Lower lobe of right lung (tissue), 2 donors: ENCODE results near the gene BAHD1. TPM values are rescaled to one million over a fixed set of nuclear protein-coding genes. Genes with fewer than 3 reads are reported as not detected.

Source experiments
- ATAC-seq, 2 donors: fragments of 200-7000 bp; cut with Tn5 transposase; one replicate each; pipeline ENCODE4 v1.9.1; 2020 to 2022; ENCODE audit warnings: mild to moderate bottlenecking in 2 of 2, moderate library complexity in 2 of 2
- DNase-seq: peaks from one replicate; pipeline ENCODE4 v3.0.0-alpha.2; 2020
- H3K27ac ChIP-seq: fragments of 200-600 bp; one replicate; pipeline ENCODE4 v1.8.0; 2022
- H3K27me3 ChIP-seq: fragments of 200-600 bp; one replicate; pipeline ENCODE4 v1.8.0; 2022; ENCODE audit warnings: low read depth
- H3K36me3 ChIP-seq: fragments of 200-600 bp; one replicate; pipeline ENCODE4 v1.8.0; 2022; ENCODE audit warnings: mild to moderate bottlenecking
- H3K4me1 ChIP-seq: fragments of 200-600 bp; one replicate; pipeline ENCODE4 v1.8.0; 2022
- H3K4me3 ChIP-seq: fragments of 200-600 bp; one replicate; pipeline ENCODE4 v1.8.0; 2022; ENCODE audit warnings: mild to moderate bottlenecking
- H3K9me3 ChIP-seq: fragments of 200-600 bp; one replicate; pipeline ENCODE4 v1.8.0; 2022
- CTCF ChIP-seq: fragments of 200-600 bp; IDR thresholded peaks from one replicate; pipeline ENCODE4 v1.8.0; 2022; ENCODE audit warnings: antibody characterized with exemption, mild to moderate bottlenecking
- intact Hi-C: fragments of 100-400 bp; cut with DNase I; formaldehyde crosslinking; loops from one replicate; pipeline ENCODE4 v1.11.0; 2022
- total RNA-seq: library from RNA; stranded (reverse); fragmentation: NEBNext Ultra II Directional; extraction: Animal tissue kit (Norgen Biotek cat#: 25700); gene quantifications from one replicate; pipeline ENCODE4 v1.2.1, GENCODE V29; 2021
- donor health status: DM: no; HTN: yes; CAD: no; lungs with severe emphysema.

BAHD1 gene
- total RNA-seq, 1 donor from 2014 or later = 23.9 TPM

DNA sequence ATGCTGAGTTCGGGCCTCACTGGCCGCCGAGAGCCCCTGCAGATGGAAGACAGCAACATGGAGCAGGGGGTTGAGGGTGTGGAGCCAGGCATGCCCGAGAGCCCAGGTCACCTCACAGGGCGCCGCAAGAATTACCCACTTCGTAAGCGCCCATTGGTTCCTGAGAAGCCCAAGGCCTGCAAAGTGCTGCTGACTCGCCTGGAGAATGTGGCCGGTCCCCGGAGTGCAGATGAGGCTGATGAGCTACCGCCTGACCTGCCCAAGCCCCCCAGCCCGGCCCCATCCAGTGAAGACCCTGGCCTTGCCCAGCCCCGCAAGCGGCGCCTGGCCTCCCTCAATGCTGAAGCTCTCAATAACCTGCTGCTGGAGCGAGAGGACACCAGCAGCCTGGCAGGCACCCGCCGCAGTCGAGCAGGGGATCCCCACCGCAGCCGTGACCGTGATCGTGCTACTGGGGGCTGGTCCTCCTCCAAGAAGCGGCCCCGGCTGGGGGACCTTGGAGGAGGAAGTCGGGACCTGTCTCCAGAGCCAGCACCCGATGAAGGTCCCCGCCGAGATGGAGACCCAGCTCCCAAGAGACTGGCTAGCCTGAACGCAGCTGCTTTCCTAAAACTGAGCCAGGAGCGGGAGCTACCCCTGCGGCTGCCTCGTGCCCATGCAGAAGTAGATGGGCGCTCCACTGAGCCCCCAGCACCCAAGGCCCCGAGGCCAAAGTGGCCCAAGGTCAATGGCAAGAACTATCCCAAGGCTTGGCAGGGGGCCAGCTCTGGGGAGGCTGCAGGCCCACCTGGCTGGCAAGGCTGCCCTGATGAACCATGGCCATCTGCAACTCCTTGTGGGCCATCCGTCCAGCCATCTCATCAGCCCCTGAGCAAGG lies 18.0 kb downstream of the BAHD1 start:
- H3K27me3 ChIP-seq = no peaks in the 10 kb centered on the region
- H3K4me1 ChIP-seq = peaks cover 31% of the 10 kb centered on the region
- DNase-seq (no peak), ATAC-seq (no peak)
- H3K36me3 ChIP-seq = peaks cover 54% of the 10 kb centered on the region
- no peak overlapping the region for H3K4me3 ChIP-seq
- H3K9me3 ChIP-seq = no peaks in the 10 kb centered on the region
- H3K27ac ChIP-seq = no peak overlapping the region
- no peak for TF ChIP-seq CTCF
- intact Hi-C loops = no loop called here

DNA sequence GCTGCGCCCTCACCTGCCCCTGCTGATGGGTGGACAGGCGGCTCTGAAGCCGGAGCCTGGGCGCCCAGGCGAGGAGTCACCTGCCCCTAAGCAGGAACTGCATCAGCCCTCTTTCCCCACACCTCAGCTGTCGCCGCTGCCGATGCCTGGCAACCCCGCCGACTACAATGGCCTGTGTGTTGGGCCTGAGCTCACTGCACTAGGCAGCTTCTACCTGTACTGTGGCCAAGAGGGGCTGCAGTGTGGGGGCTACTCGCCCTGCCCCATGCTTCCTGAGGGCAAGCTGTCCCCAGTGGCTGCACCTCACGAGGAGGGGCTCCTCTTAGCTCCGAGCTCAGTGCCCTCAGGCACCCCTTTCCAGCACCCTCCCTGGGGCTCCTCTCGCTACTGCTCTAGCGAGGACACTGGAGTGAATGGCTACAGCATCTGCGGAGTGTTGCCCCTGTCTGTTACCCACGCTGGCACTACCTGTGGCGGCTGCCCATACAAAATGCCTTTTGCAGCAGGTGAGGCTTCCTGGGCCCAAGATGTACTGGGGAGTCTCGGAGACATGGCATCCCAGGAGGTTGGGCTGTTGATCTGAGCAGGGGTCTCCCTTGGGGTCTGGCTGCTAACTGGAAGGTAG lies 18.8 kb downstream of the BAHD1 start:
- no peak for TF ChIP-seq CTCF
- Histone ChIP-seq H3K4me1 (peaks cover 23% of the 10 kb centered on the region), H3K27ac (no peak overlapping the region), H3K27me3 (no peaks in the 10 kb centered on the region), H3K4me3 (no peak overlapping the region), H3K36me3 (peaks cover 61% of the 10 kb centered on the region), H3K9me3 (no peaks in the 10 kb centered on the region)
- ATAC-seq = no peak
- DNase-seq = no peak
- intact Hi-C loops = no loop called here

- DNase-seq = no peak
- Histone ChIP-seq H3K27me3 (no peaks in the 10 kb centered on the region), H3K9me3 (no peaks in the 10 kb centered on the region), H3K27ac (no peak overlapping the region), H3K4me3 (no peak overlapping the region), H3K4me1 (peaks cover 14% of the 10 kb centered on the region), H3K36me3 (peaks cover 70% of the 10 kb centered on the region)
- no peak for ATAC-seq
- intact Hi-C loops = no loop called here
- no peak for TF ChIP-seq CTCF
Measured at GRCh38 chr15:40460404-40460803, 19.7 kb downstream of the BAHD1 start.

GRCh38 chr15:40461958-40462357 lies 21.2 kb downstream of the BAHD1 start:
- DNase-seq = no peak
- Histone ChIP-seq H3K4me1 (peaks cover 7% of the 10 kb centered on the region), H3K27ac (no peak overlapping the region), H3K9me3 (no peaks in the 10 kb centered on the region), H3K27me3 (no peaks in the 10 kb centered on the region), H3K4me3 (no peak overlapping the region), H3K36me3 (peaks cover 83% of the 10 kb centered on the region)
- ATAC-seq = no peak
- no peak for TF ChIP-seq CTCF
- intact Hi-C loops = no loop called here

- peaks cover 84% of the 10 kb centered on the region for H3K36me3 ChIP-seq
- intact Hi-C loops = no loop called here
- TF ChIP-seq CTCF = no peak
- no peak overlapping the region for H3K4me3 ChIP-seq
- H3K4me1 ChIP-seq = peaks cover 7% of the 10 kb centered on the region
- H3K9me3 ChIP-seq = no peaks in the 10 kb centered on the region
- H3K27ac ChIP-seq = no peak overlapping the region
- ATAC-seq = no peak
- H3K27me3 ChIP-seq = no peaks in the 10 kb centered on the region
- no peak for DNase-seq
Measured at GRCh38 chr15:40463279-40463678, 22.5 kb downstream of the BAHD1 start.
